ENCODE data around the gene COG5. TPM values are rescaled to one million over a fixed set of nuclear protein-coding genes. Genes with fewer than 3 reads are reported as not detected.

The COG5 gene
- total RNA-seq, 1 experiment from 2014 or later: 20.2 TPM

DNA sequence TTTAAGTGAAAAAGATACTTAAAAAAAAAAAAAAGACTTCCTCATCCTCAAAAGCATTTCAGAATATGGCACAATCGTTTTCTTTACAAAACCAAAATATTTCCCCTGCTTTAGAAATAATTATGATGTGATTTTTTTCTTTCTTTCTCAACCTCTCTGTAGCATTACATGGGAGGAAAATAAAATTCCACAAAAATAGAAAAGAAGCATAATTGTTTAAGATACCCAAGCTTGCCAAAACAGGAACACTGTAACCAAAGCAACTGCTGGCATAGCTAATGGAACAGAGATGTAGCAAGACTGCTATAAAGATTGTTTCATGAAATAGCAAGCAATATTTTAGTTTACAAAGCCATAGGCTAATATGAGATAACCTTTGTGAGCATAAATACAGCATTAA lies 169.4 kb downstream of the COG5 start:
- Mint-ChIP-seq H3K4me1 (peaks cover 23 to 28% of the 10 kb centered on the region in 2 experiments), H3K9me3 (0 out of 5 replicates have a peak, but pooled peaks cover 0 to under 1% of the 10 kb centered on the region in 2 experiments), H3K36me3 (ENCODE audit: insufficient read depth in 1 of 3, low read depth in 3 of 3) (peaks cover under 1 to 1% (median under 1%) of the 10 kb centered on the region in 3 experiments; a peak in 3 of 7 replicates), H3K27me3 (ENCODE audit: low read depth) (no peaks in the 10 kb centered on the region), H3K27ac (no peak overlapping the region), H3K4me3 (no peak overlapping the region)
- no peak overlapping the region for H3K56ac ChIP-seq (ENCODE audit: insufficient read length, low read depth, low read length)
- no peak overlapping the region for H2BK120ac ChIP-seq (ENCODE audit: low read depth, low read length, poor library complexity, severe bottlenecking)
- no peaks in the 10 kb centered on the region for H3K27me3 ChIP-seq (ENCODE audit: insufficient read depth, low read length)
- no peak overlapping the region for H3K18ac ChIP-seq (ENCODE audit: insufficient read length, low read depth, low read length)
- no peak overlapping the region for H2BK20ac ChIP-seq (ENCODE audit: low read depth, low read length, poor library complexity, severe bottlenecking)
- H3K27ac ChIP-seq (ENCODE audit: insufficient read length, low read depth, low read length): no peak overlapping the region
- no peaks in the 10 kb centered on the region for H4K20me1 ChIP-seq (ENCODE audit: control insufficient read depth, insufficient read depth, insufficient read length)
- H2BK12ac ChIP-seq (ENCODE audit: insufficient read length, low read depth, low read length): no peak overlapping the region
- no peaks in the 10 kb centered on the region; the same call in 1 of the 2 replicates for H3K4me1 ChIP-seq (ENCODE audit: insufficient read depth, low read length)
- H3K9me3 ChIP-seq (ENCODE audit: control insufficient read depth, low read depth, low read length): no peaks in the 10 kb centered on the region
- H3K4ac ChIP-seq (ENCODE audit: low read depth, low read length): no peak overlapping the region
- H4K5ac ChIP-seq (ENCODE audit: insufficient read length, low read depth, low read length): no peak overlapping the region
- H3K23me2 ChIP-seq (ENCODE audit: insufficient read length, low read depth, low read length, poor library complexity, severe bottlenecking): no peaks in the 10 kb centered on the region
- H2BK15ac ChIP-seq (ENCODE audit: low read depth, low read length): no peak overlapping the region
- DNase-seq: no peak
- no peaks in the 10 kb centered on the region for H3K79me1 ChIP-seq (ENCODE audit: insufficient read depth, low read depth, low read length, poor library complexity, severe bottlenecking)
- no peak overlapping the region for H4K8ac ChIP-seq (replicated peaks; ENCODE audit: insufficient read length, low read depth, low read length)
- H3K4me2 ChIP-seq (ENCODE audit: insufficient read depth, insufficient read length, low read length): no peak overlapping the region
- no peak overlapping the region for H2AK5ac ChIP-seq (ENCODE audit: insufficient read length, low read length)
- H3K23ac ChIP-seq (ENCODE audit: insufficient read length, low read depth, low read length): no peak overlapping the region
- H2AFZ ChIP-seq (ENCODE audit: low read length): no peak overlapping the region
- no peak overlapping the region for H3K14ac ChIP-seq (ENCODE audit: insufficient read depth, low read length)
- H2BK5ac ChIP-seq (ENCODE audit: insufficient read length, low read length): no peak overlapping the region
- H3K9ac ChIP-seq (ENCODE audit: extremely low read depth, insufficient read length, low read length): no peak overlapping the region
- H3K79me2 ChIP-seq (ENCODE audit: insufficient read depth, low read length): no peaks in the 10 kb centered on the region
- no CpG with 5 or more reads among the region's 1 CpG for WGBS (ENCODE audit: extremely low coverage, insufficient read length, low lambda C conversion rate)
- H4K91ac ChIP-seq (ENCODE audit: insufficient read length, low read depth, low read length): no peak overlapping the region
- H3T11ph ChIP-seq (ENCODE audit: low read length): no peak overlapping the region
- TF ChIP-seq, protein P1, sequence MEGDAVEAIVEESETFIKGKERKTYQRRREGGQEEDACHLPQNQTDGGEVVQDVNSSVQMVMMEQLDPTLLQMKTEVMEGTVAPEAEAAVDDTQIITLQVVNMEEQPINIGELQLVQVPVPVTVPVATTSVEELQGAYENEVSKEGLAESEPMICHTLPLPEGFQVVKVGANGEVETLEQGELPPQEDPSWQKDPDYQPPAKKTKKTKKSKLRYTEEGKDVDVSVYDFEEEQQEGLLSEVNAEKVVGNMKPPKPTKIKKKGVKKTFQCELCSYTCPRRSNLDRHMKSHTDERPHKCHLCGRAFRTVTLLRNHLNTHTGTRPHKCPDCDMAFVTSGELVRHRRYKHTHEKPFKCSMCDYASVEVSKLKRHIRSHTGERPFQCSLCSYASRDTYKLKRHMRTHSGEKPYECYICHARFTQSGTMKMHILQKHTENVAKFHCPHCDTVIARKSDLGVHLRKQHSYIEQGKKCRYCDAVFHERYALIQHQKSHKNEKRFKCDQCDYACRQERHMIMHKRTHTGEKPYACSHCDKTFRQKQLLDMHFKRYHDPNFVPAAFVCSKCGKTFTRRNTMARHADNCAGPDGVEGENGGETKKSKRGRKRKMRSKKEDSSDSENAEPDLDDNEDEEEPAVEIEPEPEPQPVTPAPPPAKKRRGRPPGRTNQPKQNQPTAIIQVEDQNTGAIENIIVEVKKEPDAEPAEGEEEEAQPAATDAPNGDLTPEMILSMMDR (conservative IDR thresholded peaks at IDR 0.05): no peak

All from H9 (cell line).